Memory B cell (primary cell): ENCODE measurements around the gene KCNJ1.

Source experiments
- ATAC-seq: fragments of 150-1000 bp; cut with Tn5 transposase; 2 replicates; pipeline ENCODE4 v1.10.0; 2021; ENCODE audit warnings: low read depth, mild to moderate bottlenecking, moderate library complexity
- DNase-seq, 2 donors: peaks; one replicate each; pipeline ENCODE4 v3.0.0; 2022; ENCODE audit warnings: low spot score in 2 of 2
- H3K27ac Mint-ChIP-seq: one replicate; pipeline ENCODE4 v1.8.0; 2022; ENCODE audit warnings: mild to moderate bottlenecking, moderate library complexity, mixed read lengths
- H3K27me3 Mint-ChIP-seq: one replicate; pipeline ENCODE4 v1.8.0; 2022; ENCODE audit warnings: mixed read lengths
- H3K36me3 Mint-ChIP-seq: one replicate; pipeline ENCODE4 v1.8.0; 2022; ENCODE audit warnings: mild to moderate bottlenecking, mixed read lengths
- H3K4me1 Mint-ChIP-seq: one replicate; pipeline ENCODE4 v1.8.0; 2022; ENCODE audit warnings: mixed read lengths
- H3K4me3 Mint-ChIP-seq: one replicate; pipeline ENCODE4 v1.8.0; 2022; ENCODE audit warnings: mild to moderate bottlenecking, moderate library complexity, mixed read lengths
- H3K9me3 Mint-ChIP-seq: one replicate; pipeline ENCODE4 v1.8.0; 2022; ENCODE audit warnings: mixed read lengths

Gene KCNJ1

GRCh38 chr11:128839081-128839480, 28.0 kb downstream of the KCNJ1 start:
- ATAC-seq (no peak), DNase-seq (no peak)
- Mint-ChIP-seq H3K4me3 (no peak overlapping the region), H3K36me3 (peaks cover 13% of the 10 kb centered on the region), H3K4me1 (peaks cover 67% of the 10 kb centered on the region), H3K9me3 (no peaks in the 10 kb centered on the region), H3K27me3 (no peaks in the 10 kb centered on the region), H3K27ac (no peak overlapping the region)

GRCh38 chr11:128837627-128838026, 29.5 kb downstream of the KCNJ1 start:
- H3K9me3 Mint-ChIP-seq: no peaks in the 10 kb centered on the region
- ATAC-seq: no peak
- peak overlapping the region; percentile 11 for H3K27ac Mint-ChIP-seq
- H3K4me1 Mint-ChIP-seq: peaks cover 68% of the 10 kb centered on the region
- no peak for DNase-seq
- peaks cover 14% of the 10 kb centered on the region for H3K36me3 Mint-ChIP-seq
- H3K4me3 Mint-ChIP-seq: no peak overlapping the region
- no peaks in the 10 kb centered on the region for H3K27me3 Mint-ChIP-seq

DNA sequence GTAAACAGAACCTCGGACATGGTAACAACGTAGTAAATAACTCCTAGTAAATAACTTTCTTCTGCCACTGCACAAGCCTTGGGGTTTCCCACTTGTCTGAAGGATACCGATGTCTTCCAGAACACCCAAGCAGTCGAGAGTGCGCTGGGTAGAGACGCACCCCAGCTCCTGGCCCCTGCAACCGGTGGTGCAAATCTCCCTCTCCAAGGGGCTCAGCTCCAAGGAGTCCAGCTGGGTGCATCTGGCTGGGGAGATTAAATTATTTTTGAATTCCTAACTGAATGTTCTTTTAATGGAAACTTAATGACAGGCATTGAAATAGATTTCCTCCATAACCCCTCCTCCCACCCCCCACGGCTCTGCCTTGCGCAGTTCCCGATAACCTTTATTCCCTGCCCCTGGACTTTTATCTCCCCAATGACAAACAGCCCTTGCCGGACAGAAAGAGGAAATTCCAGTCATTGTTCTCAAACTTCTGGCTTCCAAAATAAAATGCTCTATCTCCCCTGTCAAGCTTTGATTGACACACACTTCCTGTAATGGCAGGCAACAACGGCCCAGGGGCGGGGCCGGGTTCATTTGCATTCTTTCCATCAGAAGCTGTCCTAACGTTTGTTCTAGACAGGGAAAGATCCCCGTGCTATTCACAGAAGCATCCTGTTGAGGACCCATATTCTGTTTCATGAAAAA, 31.2 kb downstream of the KCNJ1 start:
- DNase-seq (no peak), ATAC-seq (no peak)
- H3K4me1 Mint-ChIP-seq: peaks cover 65% of the 10 kb centered on the region
- H3K27ac Mint-ChIP-seq: peak overlapping the region; percentile 42
- no peaks in the 10 kb centered on the region for H3K9me3 Mint-ChIP-seq
- peaks cover 14% of the 10 kb centered on the region for H3K36me3 Mint-ChIP-seq
- H3K4me3 Mint-ChIP-seq: no peak overlapping the region
- H3K27me3 Mint-ChIP-seq: no peaks in the 10 kb centered on the region

DNA sequence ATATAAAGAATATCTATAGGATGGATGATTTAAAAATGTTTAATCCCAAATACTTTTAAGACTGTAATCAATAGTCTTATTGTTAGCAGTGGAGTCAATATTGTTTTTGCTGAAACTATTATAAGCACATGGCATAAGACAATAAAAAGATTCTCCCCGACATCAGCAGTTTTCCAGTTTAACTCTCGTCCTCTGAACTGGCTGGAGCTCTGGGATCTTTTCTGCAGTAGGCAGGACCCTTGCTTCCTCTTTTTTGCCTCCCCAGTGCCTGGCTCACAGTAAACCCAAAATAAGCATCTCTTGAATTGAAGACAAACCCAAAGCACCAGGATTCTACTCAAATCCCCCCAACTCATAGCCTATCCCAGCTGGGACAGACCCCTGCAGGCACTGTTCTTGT, 32.9 kb downstream of the KCNJ1 start:
- peak overlapping the region; percentile 33 for H3K27ac Mint-ChIP-seq
- H3K36me3 Mint-ChIP-seq: peaks cover 14% of the 10 kb centered on the region
- no peaks in the 10 kb centered on the region for H3K27me3 Mint-ChIP-seq
- peaks cover 63% of the 10 kb centered on the region for H3K4me1 Mint-ChIP-seq
- no peak for DNase-seq
- no peak overlapping the region for H3K4me3 Mint-ChIP-seq
- H3K9me3 Mint-ChIP-seq: no peaks in the 10 kb centered on the region
- ATAC-seq: no peak

DNA sequence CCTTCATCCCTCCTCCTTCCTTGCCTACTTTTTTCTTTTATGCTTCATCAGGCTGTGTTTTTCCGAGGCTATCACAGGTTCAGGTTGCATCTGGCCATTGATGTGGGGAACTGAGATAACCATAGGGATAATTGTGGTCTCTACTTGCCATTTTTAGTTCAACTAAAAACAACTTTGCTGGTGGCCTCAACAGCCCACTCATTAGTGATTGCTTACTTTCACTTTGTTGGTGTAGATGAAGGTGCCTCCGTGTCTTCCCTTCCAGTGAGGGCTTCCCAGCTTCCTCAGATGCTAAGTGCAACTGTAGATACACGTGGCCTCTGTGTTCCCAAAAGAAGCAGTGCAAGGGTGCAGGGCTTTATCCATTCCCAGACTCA, 35.0 kb downstream of the KCNJ1 start:
- Mint-ChIP-seq H3K4me1 (peaks cover 51% of the 10 kb centered on the region), H3K27ac (peak overlapping the region; percentile 94), H3K4me3 (peak overlapping the region; percentile 72), H3K9me3 (no peaks in the 10 kb centered on the region), H3K36me3 (peaks cover 7% of the 10 kb centered on the region), H3K27me3 (no peaks in the 10 kb centered on the region)
- DNase-seq: no peak
- no peak for ATAC-seq

DNA sequence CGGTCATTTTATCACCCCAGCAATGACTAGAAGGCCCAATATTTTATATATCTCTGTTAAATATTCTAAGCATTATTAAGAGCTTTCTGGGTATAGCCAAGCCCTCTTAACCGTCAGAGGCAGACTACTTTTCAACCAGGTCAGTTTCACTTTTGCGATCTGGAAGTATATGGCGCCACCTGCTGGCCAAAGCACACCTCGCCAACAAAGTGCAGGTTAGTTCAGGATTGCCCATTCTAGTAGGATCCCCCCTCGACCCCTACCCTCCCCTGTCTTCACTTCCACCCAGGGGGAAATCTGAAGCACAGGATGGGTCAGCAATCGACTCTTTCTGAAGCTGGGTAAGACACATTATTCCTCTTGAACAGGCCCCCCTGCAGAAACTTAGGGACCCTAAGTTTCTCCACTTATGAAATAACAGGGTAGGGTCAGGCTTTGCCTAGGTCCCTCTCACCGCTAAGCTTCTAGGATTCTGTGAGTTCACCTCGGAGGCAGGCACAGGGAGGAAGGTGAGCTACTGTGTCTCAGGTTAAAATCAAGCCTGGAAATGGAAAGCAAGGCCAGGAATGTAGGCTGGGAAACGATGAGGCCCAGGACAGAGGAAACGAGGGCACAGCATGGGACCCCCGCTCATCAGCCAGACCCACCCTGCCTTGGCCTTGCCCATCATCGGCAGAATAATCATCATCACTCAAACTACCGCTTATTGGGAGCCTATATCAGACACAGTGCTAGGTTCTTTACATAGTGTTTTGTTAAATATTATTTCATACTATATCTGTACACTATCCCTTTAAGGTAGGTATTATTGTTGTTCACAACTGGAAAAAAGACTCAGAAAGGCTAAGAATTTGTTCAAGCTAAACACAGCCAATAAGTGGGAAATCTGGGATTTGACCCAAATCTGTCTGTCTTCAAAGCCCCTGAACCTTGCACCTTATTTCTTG, 35.6 kb downstream of the KCNJ1 start:
- no peaks in the 10 kb centered on the region for H3K9me3 Mint-ChIP-seq
- H3K27ac Mint-ChIP-seq: peak overlapping the region; percentile 94
- H3K36me3 Mint-ChIP-seq: peaks cover 10% of the 10 kb centered on the region
- H3K4me1 Mint-ChIP-seq: peaks cover 53% of the 10 kb centered on the region
- DNase-seq (peak; percentile 84), ATAC-seq (peak; percentile 85)
- peak overlapping the region; percentile 72 for H3K4me3 Mint-ChIP-seq
- no peaks in the 10 kb centered on the region for H3K27me3 Mint-ChIP-seq

- Mint-ChIP-seq H3K4me1 (peaks cover 48% of the 10 kb centered on the region), H3K36me3 (peaks cover 9% of the 10 kb centered on the region)
Measured at GRCh38 chr11:128830290-128831173, 36.6 kb downstream of the KCNJ1 start.

DNA sequence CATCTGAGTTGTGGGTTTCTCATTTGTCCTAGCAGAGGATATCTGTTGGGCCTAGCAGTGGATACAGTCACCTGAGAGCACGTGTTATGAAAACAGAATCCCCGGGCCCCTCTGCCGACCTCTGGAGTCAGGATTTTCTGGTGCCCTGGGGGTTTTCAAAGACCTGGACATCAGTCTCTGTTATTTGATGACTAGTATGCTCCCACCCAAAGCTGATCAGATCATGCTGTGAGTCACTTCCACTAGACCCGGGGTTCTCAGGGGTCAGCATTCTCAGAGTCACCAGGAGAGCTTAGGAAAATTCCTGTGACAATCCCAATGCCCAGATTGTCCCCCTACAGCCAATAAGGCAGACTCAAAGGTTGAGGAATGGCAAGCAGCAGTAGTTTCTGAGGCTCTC, 38.7 kb downstream of the KCNJ1 start:
- H3K9me3 Mint-ChIP-seq: no peaks in the 10 kb centered on the region
- DNase-seq (no peak), ATAC-seq (no peak)
- H3K27ac Mint-ChIP-seq: peak overlapping the region; percentile 38
- no peaks in the 10 kb centered on the region for H3K27me3 Mint-ChIP-seq
- peaks cover 35% of the 10 kb centered on the region for H3K4me1 Mint-ChIP-seq
- H3K4me3 Mint-ChIP-seq: no peak overlapping the region
- H3K36me3 Mint-ChIP-seq: peaks cover 11% of the 10 kb centered on the region

More at GRCh38 chr11:128830290-128831173, 36.6 kb downstream of the KCNJ1 start:
- DNase-seq (no peak), ATAC-seq (peak; percentile 57)
- Mint-ChIP-seq H3K4me3 (peak overlapping the region; percentile 66), H3K27me3 (no peaks in the 10 kb centered on the region), H3K27ac (peak overlapping the region; percentile 94), H3K9me3 (no peaks in the 10 kb centered on the region)

DNA sequence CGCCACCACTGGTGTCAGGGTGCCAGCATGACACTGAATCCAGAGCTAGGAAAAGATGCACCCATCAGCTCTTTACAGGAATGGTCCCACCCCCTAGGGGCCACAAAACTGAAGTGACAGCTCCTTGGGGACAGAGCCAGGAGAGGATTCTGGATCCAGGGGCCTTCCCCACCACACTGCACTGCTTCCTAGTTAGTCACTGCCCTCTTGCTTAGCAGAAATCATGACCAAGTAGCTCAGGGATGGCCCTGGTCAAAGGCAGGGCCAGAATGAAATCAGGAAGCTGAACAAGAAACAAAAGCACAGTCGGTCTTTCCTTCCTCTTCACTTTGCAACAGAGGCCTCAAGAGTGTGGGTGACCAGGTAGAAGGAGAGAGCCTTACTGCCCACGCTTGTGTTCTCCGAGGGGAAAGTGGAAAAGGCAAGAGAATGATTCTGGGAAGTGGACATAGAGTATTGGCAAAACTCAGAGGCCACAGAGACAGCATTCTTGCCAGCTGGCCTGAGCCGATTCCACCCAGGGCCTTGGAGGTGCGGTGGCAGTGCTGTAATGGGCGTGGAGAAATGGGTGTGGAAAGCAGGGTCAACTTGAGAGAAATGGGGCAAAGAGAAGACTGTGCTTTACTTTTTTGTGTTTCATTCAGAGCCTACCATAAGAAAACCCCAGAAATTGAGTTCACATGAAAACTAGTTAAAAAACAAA, 39.8 kb downstream of the KCNJ1 start:
- Mint-ChIP-seq H3K27me3 (no peaks in the 10 kb centered on the region), H3K4me1 (peaks cover 28% of the 10 kb centered on the region), H3K36me3 (peaks cover 15% of the 10 kb centered on the region), H3K9me3 (no peaks in the 10 kb centered on the region), H3K27ac (peak overlapping the region; percentile 69), H3K4me3 (no peak overlapping the region)
- ATAC-seq (no peak), DNase-seq (no peak)

DNA sequence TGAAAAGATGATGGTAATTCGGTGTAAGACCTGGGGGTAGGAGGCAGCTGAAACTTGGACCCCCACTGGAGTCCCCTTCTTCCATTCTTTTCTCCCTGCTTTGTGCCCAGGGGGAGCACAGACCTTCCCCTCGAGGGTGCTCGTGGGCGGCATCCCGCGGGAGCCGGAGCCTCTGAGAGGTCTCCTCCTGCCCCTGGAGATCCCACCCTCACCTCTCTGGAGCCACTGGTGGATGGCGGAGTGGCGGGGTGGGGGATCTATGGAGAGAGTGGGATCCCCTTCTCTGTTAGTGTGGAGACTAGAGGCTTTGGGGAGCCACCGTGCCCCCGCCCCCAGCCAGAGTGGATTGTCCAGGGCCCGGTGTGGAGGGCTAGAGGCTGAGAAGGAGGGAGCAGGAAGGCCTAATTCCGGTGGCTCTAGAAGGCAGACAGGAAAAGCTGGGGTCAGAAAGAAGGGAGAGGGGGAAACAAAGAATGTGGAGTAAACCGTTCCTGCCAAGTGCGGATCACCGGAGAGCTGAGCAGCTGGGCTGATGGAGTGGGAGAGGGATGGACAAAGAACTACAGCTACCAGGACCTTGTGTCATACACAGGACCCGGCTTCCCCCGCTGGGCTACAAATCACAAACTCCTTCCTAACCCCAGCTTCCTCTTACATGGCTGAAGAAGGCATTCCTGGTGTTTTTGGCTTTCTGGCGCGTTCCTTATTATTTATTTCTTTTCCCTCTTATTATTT, 41.9 kb downstream of the KCNJ1 start:
- H3K4me3 Mint-ChIP-seq: no peak overlapping the region
- no peaks in the 10 kb centered on the region for H3K27me3 Mint-ChIP-seq
- peaks cover 24% of the 10 kb centered on the region for H3K36me3 Mint-ChIP-seq
- H3K4me1 Mint-ChIP-seq: peaks cover 12% of the 10 kb centered on the region
- DNase-seq (no peak), ATAC-seq (no peak)
- no peaks in the 10 kb centered on the region for H3K9me3 Mint-ChIP-seq
- peak overlapping the region; percentile 69 for H3K27ac Mint-ChIP-seq

GRCh38 chr11:128824191-128825049, 42.7 kb downstream of the KCNJ1 start:
- no peaks in the 10 kb centered on the region for H3K27me3 Mint-ChIP-seq
- H3K9me3 Mint-ChIP-seq: no peaks in the 10 kb centered on the region
- DNase-seq: no peak
- H3K4me1 Mint-ChIP-seq: peaks cover 13% of the 10 kb centered on the region
- H3K27ac Mint-ChIP-seq: no peak overlapping the region
- no peak overlapping the region for H3K4me3 Mint-ChIP-seq
- no peak for ATAC-seq
- H3K36me3 Mint-ChIP-seq: peaks cover 23% of the 10 kb centered on the region

DNA sequence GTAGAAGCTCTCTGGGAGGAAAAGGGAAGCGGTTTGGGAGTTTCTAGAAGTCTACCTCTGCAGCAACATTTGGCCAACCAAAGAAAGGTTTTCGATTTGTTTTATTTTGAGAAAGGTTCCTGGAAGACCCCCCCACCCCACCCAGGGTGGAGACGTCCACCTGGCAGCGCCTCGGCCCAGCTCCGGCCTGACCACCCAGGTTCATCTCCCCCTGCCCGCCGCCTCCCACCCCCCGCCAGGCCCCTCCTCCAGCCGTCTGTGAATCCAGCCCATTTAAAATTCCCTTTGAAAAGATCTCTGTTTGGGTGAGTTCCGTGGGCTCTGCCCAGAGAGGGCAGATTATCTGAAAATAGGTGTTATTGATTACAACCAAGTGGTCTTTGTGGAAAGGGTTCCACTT, 43.3 kb downstream of the KCNJ1 start:
- peaks cover 27% of the 10 kb centered on the region for H3K36me3 Mint-ChIP-seq
- no peak for DNase-seq
- ATAC-seq: no peak
- H3K4me1 Mint-ChIP-seq: peaks cover 13% of the 10 kb centered on the region
- no peaks in the 10 kb centered on the region for H3K9me3 Mint-ChIP-seq
- H3K27ac Mint-ChIP-seq: no peak overlapping the region
- no peak overlapping the region for H3K4me3 Mint-ChIP-seq
- H3K27me3 Mint-ChIP-seq: no peaks in the 10 kb centered on the region
